H1 (cell line): ENCODE measurements around the gene CSRP1. TPM values are rescaled to one million over a fixed set of nuclear protein-coding genes. Genes with fewer than 3 reads are reported as not detected.

Experiments used
- CTCF ChIA-PET: fragments of 300-600 bp; sonication (Branson Sonifier 250); formaldehyde crosslinking; loops from one replicate; lab custom pipeline; 2021; ENCODE audit not compliant: partially characterized antibody; lab: Charles Lee
- POLR2A ChIA-PET: fragments of 300-600 bp; sonication (Branson Sonifier 250); formaldehyde crosslinking; loops from one replicate; lab custom pipeline; 2021; ENCODE audit warnings: inconsistent platforms; ENCODE audit not compliant: partially characterized antibody; lab: Charles Lee
- DNase-seq, 2 experiments: peaks; one replicate each; pipeline versions ENCODE4 v3.0.0 to v3.0.0-alpha.2; 2010 to 2022; ENCODE audit warnings: low spot score in 2 of 2, low read depth in 1 of 2, mixed read lengths in 1 of 2
- FAIRE-seq: peaks from 2 replicates; lab custom pipeline; 2011; peaks lifted over from hg19 to GRCh38; lab: Jason Lieb, UNC
- H2AFZ ChIP-seq: 2 replicates; pipeline ENCODE4 v1.8.1; 2012; ENCODE audit warnings: low read length, inconsistent platforms
- H2AK5ac ChIP-seq: 2 replicates; pipeline ENCODE4 v1.6.1; 2013; ENCODE audit warnings: low read depth, low read length
- H2BK120ac ChIP-seq: replicated peaks from 2 replicates; pipeline ENCODE3; 2013; ENCODE audit warnings: low read depth, low read length, inconsistent platforms
- H2BK12ac ChIP-seq: 2 replicates; pipeline ENCODE4 v1.6.1; 2013; ENCODE audit warnings: low read depth, low read length
- H2BK15ac ChIP-seq: 2 replicates; pipeline ENCODE4 v1.6.1; 2013; ENCODE audit warnings: low read length
- H2BK20ac ChIP-seq: 2 replicates; pipeline ENCODE4 v1.6.1; 2013; ENCODE audit warnings: low read length
- H2BK5ac ChIP-seq: 2 replicates; pipeline ENCODE4 v1.6.1; 2013; ENCODE audit warnings: low read depth, low read length
- H3K14ac ChIP-seq: 2 replicates; pipeline ENCODE4 v1.6.1; 2013; ENCODE audit warnings: inconsistent platforms; ENCODE audit not compliant: insufficient read length
- H3K18ac ChIP-seq: 2 replicates; pipeline ENCODE4 v1.6.1; 2013; ENCODE audit warnings: low read length; ENCODE audit errors: extremely low read depth
- H3K23ac ChIP-seq: 2 replicates; pipeline ENCODE4 v1.6.1; 2013; ENCODE audit warnings: inconsistent platforms; ENCODE audit not compliant: insufficient read length
- H3K23me2 ChIP-seq: 2 replicates; pipeline ENCODE4 v1.6.1; 2013; ENCODE audit warnings: low read depth, low read length
- H3K27ac ChIP-seq: 2 replicates; pipeline ENCODE4 v1.6.1; 2011; ENCODE audit warnings: low read depth, low read length, inconsistent platforms
- H3K27me3 ChIP-seq, 4 experiments: replicated peaks in 1 of 4; 1 replicate in 1 of 4; 2 replicates in 3 of 4; pipeline versions ENCODE4 v1.6.1 to v1.8.1; 2011 to 2013; ENCODE audit warnings: low read length in 3 of 4, mild to moderate bottlenecking in 3 of 4, inconsistent platforms in 2 of 4, mixed read lengths in 2 of 4, moderate library complexity in 1 of 4; ENCODE audit not compliant: control insufficient read depth in 3 of 4, insufficient read depth in 3 of 4; ENCODE audit errors: extremely low read depth in 1 of 4
- H3K36me3 ChIP-seq, 4 experiments: 2 replicates each; pipeline versions ENCODE4 v1.6.1 to v1.8.1; 2011 to 2013; ENCODE audit warnings: mild to moderate bottlenecking in 4 of 4, low read length in 3 of 4, moderate library complexity in 2 of 4, control low read depth in 1 of 4, inconsistent platforms in 1 of 4; ENCODE audit not compliant: insufficient read depth in 4 of 4, control insufficient read depth in 2 of 4
- H3K4ac ChIP-seq: replicated peaks from 2 replicates; pipeline ENCODE3; 2013; ENCODE audit warnings: low read length, low read depth, mixed read lengths, inconsistent platforms; ENCODE audit not compliant: insufficient read length
- H3K4me1 ChIP-seq, 4 experiments: replicated peaks in 1 of 4; 1 replicate in 1 of 4; 2 replicates in 3 of 4; pipeline versions ENCODE4 v1.6.1 to v1.8.1; 2011 to 2013; ENCODE audit warnings: low read length in 3 of 4, inconsistent platforms in 2 of 4, mixed read lengths in 1 of 4; ENCODE audit not compliant: insufficient read depth in 4 of 4, control insufficient read depth in 3 of 4
- H3K4me2 ChIP-seq, 2 experiments: 2 replicates each; pipeline versions ENCODE4 v1.6.1 to v1.8.1; 2011 to 2013; ENCODE audit warnings: low read depth in 2 of 2, low read length in 2 of 2, control low read depth in 1 of 2, inconsistent platforms in 1 of 2, mild to moderate bottlenecking in 1 of 2; ENCODE audit not compliant: insufficient read depth in 1 of 2
- H3K4me3 ChIP-seq, 4 experiments: fragments of 200-600, 300-600 bp in 1 of 4; sonication (generic), shearing (Covaris generic), sonication (Bioruptor Twin) in 1 of 4; 2 replicates each; pipeline versions ENCODE4 v1.5.1 to v1.8.1; 2011 to 2016; ENCODE audit warnings: low read length in 4 of 4, low read depth in 3 of 4, control low read depth in 2 of 4, inconsistent platforms in 2 of 4, mild to moderate bottlenecking in 2 of 4, mixed read lengths in 1 of 4, moderate library complexity in 1 of 4; ENCODE audit not compliant: insufficient read depth in 2 of 4; ENCODE audit errors: extremely low read depth in 1 of 4
- H3K56ac ChIP-seq: replicated peaks from 2 replicates; pipeline ENCODE3; 2013; ENCODE audit warnings: low read depth, mild to moderate bottlenecking, mixed read lengths, low read length, inconsistent platforms; ENCODE audit not compliant: insufficient read length
- H3K79me1 ChIP-seq: 2 replicates; pipeline ENCODE4 v1.6.1; 2013; ENCODE audit warnings: low read depth, low read length, control low read depth
- H3K79me2 ChIP-seq, 2 experiments: 2 replicates each; pipeline versions ENCODE4 v1.6.1 to v1.8.1; 2012 to 2013; ENCODE audit warnings: low read length in 2 of 2, mild to moderate bottlenecking in 2 of 2, inconsistent platforms in 1 of 2; ENCODE audit not compliant: insufficient read depth in 2 of 2, control insufficient read depth in 1 of 2
- H3K9ac ChIP-seq, 4 experiments: replicated peaks in 1 of 4; 1 replicate in 1 of 4; 2 replicates in 3 of 4; pipeline versions ENCODE4 v1.6.1 to v1.8.1; 2011 to 2013; ENCODE audit warnings: low read depth in 3 of 4, low read length in 3 of 4, control low read depth in 2 of 4, mild to moderate bottlenecking in 2 of 4, moderate library complexity in 2 of 4, inconsistent platforms in 1 of 4; ENCODE audit errors: extremely low read depth in 1 of 4
- H3K9me3 ChIP-seq, 2 experiments: 2 replicates each; pipeline versions ENCODE4 v1.6.1 to v1.8.1; 2012 to 2013; ENCODE audit warnings: mild to moderate bottlenecking in 2 of 2, moderate library complexity in 2 of 2, control low read depth in 1 of 2, inconsistent platforms in 1 of 2, low read depth in 1 of 2, low read length in 1 of 2, mixed read lengths in 1 of 2; ENCODE audit not compliant: insufficient read depth in 2 of 2
- H4K20me1 ChIP-seq, 2 experiments: replicated peaks in 1 of 2; 2 replicates each; pipeline versions ENCODE3 to v1.8.1; 2011 to 2013; ENCODE audit warnings: inconsistent platforms in 2 of 2, low read length in 2 of 2, mild to moderate bottlenecking in 1 of 2; ENCODE audit not compliant: insufficient read depth in 2 of 2, control insufficient read depth in 1 of 2
- H4K5ac ChIP-seq: 2 replicates; pipeline ENCODE4 v1.6.1; 2013; ENCODE audit warnings: low read length, low read depth, mixed read lengths, inconsistent platforms; ENCODE audit not compliant: insufficient read length
- H4K8ac ChIP-seq: 2 replicates; pipeline ENCODE4 v1.8.0; 2013; ENCODE audit warnings: mild to moderate bottlenecking, moderate library complexity, low read length, inconsistent platforms; ENCODE audit not compliant: insufficient read depth; ENCODE audit errors: extremely low read depth
- H4K91ac ChIP-seq: replicated peaks from 2 replicates; pipeline ENCODE3; 2013; ENCODE audit warnings: low read length, mixed read lengths, inconsistent platforms; ENCODE audit not compliant: insufficient read length
- CEBPB ChIP-seq: IDR thresholded peaks from 2 replicates; pipeline ENCODE4 v1.6.1; 2012; ENCODE audit warnings: low read depth, low read length
- CREB1 ChIP-seq: IDR thresholded peaks from 2 replicates; pipeline ENCODE4 v1.6.1; 2012; ENCODE audit warnings: inconsistent platforms
- FOSL1 ChIP-seq: IDR thresholded peaks from 2 replicates; pipeline ENCODE4 v1.6.1; 2011; ENCODE audit warnings: mild to moderate bottlenecking, low read depth, low read length, moderate library complexity; ENCODE audit not compliant: insufficient read depth
- JUN ChIP-seq: IDR thresholded peaks from 2 replicates; pipeline ENCODE4 v1.6.1; 2011; ENCODE audit warnings: low read depth, mild to moderate bottlenecking, improper control_type of control experiment, low read length
- POLR2A ChIP-seq, 2 experiments: IDR thresholded peaks; 1 replicate in 1 of 2; 2 replicates in 1 of 2; pipeline ENCODE4 v1.6.1; 2011; ENCODE audit warnings: low read depth in 2 of 2, low read length in 2 of 2, mild to moderate bottlenecking in 2 of 2; ENCODE audit errors: control extremely low read depth in 1 of 2
- SP4 ChIP-seq: IDR thresholded peaks from 2 replicates; pipeline ENCODE4 v1.6.1; 2012; ENCODE audit warnings: low read length, inconsistent platforms
- TEAD4 ChIP-seq: IDR thresholded peaks from 2 replicates; pipeline ENCODE4 v1.6.1; 2012; ENCODE audit warnings: low read depth, low read length, inconsistent platforms, mixed read lengths
- WGBS, 2 experiments: shearing (Covaris generic) in 1 of 2; methylation state at CpG; one replicate each; pipeline versions ENCODE4 v1.1.6 to v1.1.7; 2013 to 2015; ENCODE audit warnings: low lambda C conversion rate in 2 of 2, mixed read lengths in 2 of 2, inconsistent platforms in 1 of 2, low coverage in 1 of 2, missing lambda C conversion rate in 1 of 2; ENCODE audit not compliant: insufficient replicate concordance in 2 of 2, insufficient coverage in 1 of 2, insufficient read length in 1 of 2; ENCODE audit errors: extremely low coverage in 1 of 2, missing lambda C conversion rate in 1 of 2; 5-methylcytosine and 5-hydroxymethylcytosine counted together
- polyA plus RNA-seq, 7 experiments: library from polyadenylated mRNA; depleted of rRNA in 3 of 7; stranded (reverse) in 5 of 7; unstranded in 2 of 7; fragments of >200 nt in 5 of 7; fragments of 200-250 nt in 2 of 7; gene quantifications; 1 replicate in 5 of 7; 2 replicates in 1 of 7; 4 replicates in 1 of 7; pipeline versions ENCODE4 v1.2.1 to v1.2.3, GENCODE V29; 2011 to 2013; ENCODE audit warnings: missing spikeins in 2 of 7, mixed read lengths in 2 of 7
- total RNA-seq: library from RNA; stranded (reverse); fragmentation: NEBNext Ultra II Directional; extraction: Animal tissue kit (Norgen Biotek cat#: 25700); gene quantifications from 2 replicates; pipeline ENCODE4 v1.2.1, GENCODE V29; 2021
- TF ChIP-seq, protein P1 (sequence below): IDR thresholded peaks from 2 replicates; pipeline ENCODE4 v1.6.1; 2011; ENCODE audit warnings: low read length, improper control_type of control experiment
- TF ChIP-seq, protein P2 (sequence below), 3 experiments: IDR thresholded peaks; 1 replicate in 2 of 3; 2 replicates in 1 of 3; pipeline versions ENCODE4 v1.5.1 to v1.6.1; 2011; ENCODE audit warnings: low read length in 3 of 3, mild to moderate bottlenecking in 3 of 3, inconsistent platforms in 2 of 3, low read depth in 1 of 3, moderate library complexity in 1 of 3; ENCODE audit not compliant: insufficient read depth in 1 of 3; ENCODE audit errors: control extremely low read depth in 1 of 3

CSRP1 gene
- total and polyA plus RNA-seq, 2 of the 8 experiments (the other 6 are each of a cell fraction or from before 2014, with no cell fraction given): 14.2 to 22.3 TPM

DNA sequence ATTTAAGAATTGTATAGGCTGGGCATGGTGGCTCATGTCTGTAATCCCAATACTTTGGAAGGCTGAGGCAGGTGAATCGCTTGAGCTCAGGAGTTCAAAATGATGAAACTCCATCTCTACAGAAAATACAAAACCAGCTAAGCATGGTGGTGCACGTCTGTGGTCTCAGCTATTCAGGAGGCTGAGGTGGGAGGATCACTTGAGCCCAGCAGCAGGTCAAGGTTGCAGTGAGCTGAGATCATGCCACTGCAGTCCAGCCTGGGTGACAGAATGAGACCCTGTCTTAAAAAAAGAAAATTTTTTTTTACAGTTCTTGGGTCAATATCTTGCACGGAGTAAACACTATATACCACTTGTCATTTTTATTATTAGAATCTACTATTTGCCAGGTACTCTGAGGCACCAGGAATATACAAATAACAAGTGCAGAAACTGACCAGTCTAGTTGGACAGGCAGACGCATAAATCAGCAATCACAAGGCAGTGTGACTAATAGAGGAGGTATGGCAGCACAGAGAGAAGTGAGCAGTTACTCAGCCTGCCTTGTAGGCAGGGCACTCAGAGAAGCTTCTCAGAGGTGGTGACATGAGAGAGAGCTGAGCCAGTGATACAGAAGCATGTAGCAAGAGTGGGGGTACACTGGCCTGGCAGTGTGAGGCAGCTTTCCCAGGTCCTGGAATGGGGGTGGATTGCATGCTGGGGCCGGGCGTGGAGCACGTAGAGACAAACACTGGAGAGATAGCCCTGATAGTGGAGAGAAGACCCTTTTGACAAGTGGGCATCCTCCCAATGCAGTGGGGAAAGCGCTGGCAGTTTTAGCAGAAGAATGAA is 45.9 kb downstream of the CSRP1 start:
- Histone ChIP-seq H3K4me3 (no peak overlapping the region), H3K36me3 (peaks cover 3 to 11% (median 6%) of the 10 kb centered on the region in 4 experiments; a peak in 4 of 8 replicates), H2BK20ac (no peak overlapping the region), H3K14ac (no peak overlapping the region), H3K4me2 (no peak overlapping the region), H4K91ac (no peak overlapping the region), H2BK12ac (0 out of 2 replicates have a peak overlapping the region, but pooled peaks have one; percentile 22), H3K4ac (no peak overlapping the region), H2BK120ac (no peak overlapping the region), H2BK5ac (no peak overlapping the region), H2BK15ac (no peak overlapping the region), H4K5ac (no peak overlapping the region), H3K9ac (no peak overlapping the region), H3K79me2 (no peaks in the 10 kb centered on the region), H3K4me1 (peaks cover 2 to 12% (median 5%) of the 10 kb centered on the region in 4 experiments), H4K20me1 (peaks cover 0 to 6% of the 10 kb centered on the region in 2 experiments), H3K23me2 (no peaks in the 10 kb centered on the region), H3K23ac (no peak overlapping the region), H2AFZ (no peak overlapping the region), H3K18ac (no peak overlapping the region), H3K9me3 (no peaks in the 10 kb centered on the region), H4K8ac (no peak overlapping the region), H3K27me3 (no peaks in the 10 kb centered on the region), H3K56ac (no peak overlapping the region), H2AK5ac (no peak overlapping the region), H3K27ac (no peak overlapping the region), H3K79me1 (peaks cover 2% of the 10 kb centered on the region; the same call in 1 of the 2 replicates)
- POLR2A ChIA-PET: interaction anchor here (0.8 to 1.9 kb wide), 7 partner anchors 8 to 420 kb away, joined by 3 to 4 read pairs (median 3); no protein-coding TSS in a partner anchor
- FAIRE-seq (no peak), DNase-seq (no peak)
- CTCF ChIA-PET: interaction anchor here (0.6 to 12.7 kb wide), 10 partner anchors 8 to 75 kb away, joined by 3 to 155 read pairs (median 9); partner anchors contain the start of gene PHLDA3
- 83% methylated on average over 8 of the region's 8 CpGs; no CpG with 5 or more reads in 1 of the 2 experiments for WGBS, 2 experiments
- TF ChIP-seq CREB1 (no peak), POLR2A (IDR thresholded peaks at IDR 0.05; ENCODE audit: control extremely low read depth in 1 of 2, low read depth in 2 of 2, low read length in 2 of 2) (no peak), SP4 (no peak), JUN (no peak), FOSL1 (no peak), TEAD4 (no peak), CEBPB (no peak)
- TF ChIP-seq, protein P1, sequence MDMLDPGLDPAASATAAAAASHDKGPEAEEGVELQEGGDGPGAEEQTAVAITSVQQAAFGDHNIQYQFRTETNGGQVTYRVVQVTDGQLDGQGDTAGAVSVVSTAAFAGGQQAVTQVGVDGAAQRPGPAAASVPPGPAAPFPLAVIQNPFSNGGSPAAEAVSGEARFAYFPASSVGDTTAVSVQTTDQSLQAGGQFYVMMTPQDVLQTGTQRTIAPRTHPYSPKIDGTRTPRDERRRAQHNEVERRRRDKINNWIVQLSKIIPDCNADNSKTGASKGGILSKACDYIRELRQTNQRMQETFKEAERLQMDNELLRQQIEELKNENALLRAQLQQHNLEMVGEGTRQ: no peak
- TF ChIP-seq, protein P2, sequence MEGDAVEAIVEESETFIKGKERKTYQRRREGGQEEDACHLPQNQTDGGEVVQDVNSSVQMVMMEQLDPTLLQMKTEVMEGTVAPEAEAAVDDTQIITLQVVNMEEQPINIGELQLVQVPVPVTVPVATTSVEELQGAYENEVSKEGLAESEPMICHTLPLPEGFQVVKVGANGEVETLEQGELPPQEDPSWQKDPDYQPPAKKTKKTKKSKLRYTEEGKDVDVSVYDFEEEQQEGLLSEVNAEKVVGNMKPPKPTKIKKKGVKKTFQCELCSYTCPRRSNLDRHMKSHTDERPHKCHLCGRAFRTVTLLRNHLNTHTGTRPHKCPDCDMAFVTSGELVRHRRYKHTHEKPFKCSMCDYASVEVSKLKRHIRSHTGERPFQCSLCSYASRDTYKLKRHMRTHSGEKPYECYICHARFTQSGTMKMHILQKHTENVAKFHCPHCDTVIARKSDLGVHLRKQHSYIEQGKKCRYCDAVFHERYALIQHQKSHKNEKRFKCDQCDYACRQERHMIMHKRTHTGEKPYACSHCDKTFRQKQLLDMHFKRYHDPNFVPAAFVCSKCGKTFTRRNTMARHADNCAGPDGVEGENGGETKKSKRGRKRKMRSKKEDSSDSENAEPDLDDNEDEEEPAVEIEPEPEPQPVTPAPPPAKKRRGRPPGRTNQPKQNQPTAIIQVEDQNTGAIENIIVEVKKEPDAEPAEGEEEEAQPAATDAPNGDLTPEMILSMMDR (IDR thresholded peaks at IDR 0.05; ENCODE audit: control extremely low read depth in 1 of 3, insufficient read depth in 1 of 3, low read depth in 1 of 3, low read length in 3 of 3): no peak
